Measurements from ENCODE around the gene PBX3.
A peak's percentile ranks its signal among the peaks of the same experiment; 100 is the strongest.
"Not testable (repeated sequence)": the region's sequence is repeated elsewhere in the genome, so short reads cannot be mapped to it uniquely, and the experiment has no call there.

PBX3 gene

DNA sequence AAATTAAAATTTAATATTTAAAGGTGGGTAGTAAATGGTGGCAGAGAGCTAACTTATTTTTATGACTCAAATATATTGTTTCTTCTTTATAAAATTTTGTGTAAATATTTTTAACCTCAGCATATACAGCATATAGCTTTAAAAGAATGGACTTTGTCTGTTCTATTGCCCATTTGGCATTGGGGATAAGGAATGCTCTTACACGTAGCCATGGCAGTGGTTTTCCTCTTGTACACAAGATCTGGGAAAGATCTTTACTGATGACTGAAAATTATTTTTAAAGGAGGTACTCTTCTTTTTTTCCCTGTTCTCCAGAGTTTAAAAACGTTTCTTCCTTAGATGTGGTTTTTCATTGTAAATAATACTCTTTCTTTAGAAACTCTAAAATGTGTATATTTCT lies 75.0 kb downstream of the PBX3 start:
- no peak for DNase-seq (ENCODE audit: low read depth in 2 of 2)

DNA sequence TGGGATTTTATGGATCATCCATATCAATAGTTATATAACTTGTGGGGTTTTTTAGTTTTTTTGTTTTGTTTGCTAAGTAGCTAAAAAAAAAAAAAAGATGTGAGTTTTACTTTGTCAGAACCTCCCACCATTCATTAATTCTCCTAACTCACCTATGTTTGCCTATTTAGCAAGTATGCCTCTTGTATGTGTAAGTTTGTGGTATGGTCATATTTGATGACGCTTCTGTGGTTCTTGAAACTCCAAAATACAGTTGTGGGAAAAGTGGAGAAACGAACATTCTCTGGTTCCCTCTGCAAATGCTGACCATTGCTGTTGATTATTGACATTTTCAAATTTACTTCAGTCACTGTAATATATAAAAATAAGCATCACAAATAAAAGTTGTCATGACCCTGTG lies 75.7 kb downstream of the PBX3 start:
- DNase-seq (ENCODE audit: low read depth in 2 of 2), result no peak

- DNase-seq (ENCODE audit: low read depth in 2 of 2), result not testable (repeated sequence)
Measured at GRCh38 chr9:125823874-125824406, 76.8 kb downstream of the PBX3 start.

GRCh38 chr9:125825762-125826161 lies 78.6 kb downstream of the PBX3 start:
- no peak for DNase-seq (ENCODE audit: low read depth in 2 of 2)

DNA sequence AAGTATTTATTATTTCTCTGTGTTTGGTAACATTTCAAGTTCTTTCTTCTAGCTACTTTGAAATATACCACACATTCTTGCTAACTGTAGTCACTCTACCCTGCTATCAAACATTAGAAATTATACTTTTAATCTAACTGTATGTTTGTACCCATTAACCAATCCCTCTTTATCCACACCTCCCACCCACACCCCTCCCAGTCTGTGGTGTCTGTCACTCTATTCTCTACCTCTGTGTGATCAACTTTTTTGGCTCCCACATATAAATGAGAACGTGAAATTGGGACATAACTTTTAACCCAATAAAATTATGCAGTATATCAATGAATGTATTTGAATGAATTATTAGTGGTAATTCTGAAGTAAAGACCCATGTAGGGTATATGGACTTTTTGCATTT lies 79.7 kb downstream of the PBX3 start:
- no peak for DNase-seq (ENCODE audit: low read depth in 2 of 2)

DNA sequence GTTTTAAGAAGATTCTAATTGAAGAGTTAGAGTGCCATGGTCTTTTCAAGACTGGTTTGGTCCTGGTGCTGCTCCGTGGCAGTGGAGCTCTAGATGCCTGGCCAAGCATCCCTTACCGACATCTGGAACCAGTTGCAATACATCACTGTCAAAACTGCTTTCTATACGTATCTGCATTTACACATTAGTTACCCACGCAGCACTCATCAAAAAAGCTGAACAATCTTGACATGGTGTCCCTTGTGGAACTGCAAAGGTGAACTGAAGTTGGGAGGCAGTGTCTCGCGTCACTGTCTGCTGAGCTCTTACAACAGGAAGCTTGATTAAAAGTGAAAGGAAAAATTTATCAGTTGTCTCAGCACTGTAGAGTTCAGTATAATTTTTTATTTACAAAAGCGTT lies 82.6 kb downstream of the PBX3 start:
- peak; percentile 8 to 12 for DNase-seq (ENCODE audit: low read depth in 2 of 2)

DNA sequence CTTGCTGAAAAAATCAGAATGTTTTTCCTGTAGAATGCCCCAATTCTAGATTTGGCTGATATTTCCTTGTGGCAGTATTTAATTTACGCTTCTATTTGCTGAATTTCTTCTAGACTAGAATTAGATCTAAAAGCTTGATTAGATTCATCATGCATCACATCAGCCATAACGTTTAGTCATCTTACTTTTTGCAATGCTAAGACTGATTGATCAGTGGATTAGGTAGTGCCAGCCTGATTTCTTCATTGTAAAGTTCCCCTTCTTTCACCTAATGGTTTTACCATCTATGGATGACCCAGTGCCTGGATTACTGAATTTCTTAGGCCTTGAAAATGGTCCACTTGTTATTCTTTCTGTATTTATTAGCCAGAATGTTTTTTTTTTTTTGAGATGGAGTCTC lies 83.9 kb downstream of the PBX3 start:
- DNase-seq (ENCODE audit: low read depth in 2 of 2), result no peak

DNA sequence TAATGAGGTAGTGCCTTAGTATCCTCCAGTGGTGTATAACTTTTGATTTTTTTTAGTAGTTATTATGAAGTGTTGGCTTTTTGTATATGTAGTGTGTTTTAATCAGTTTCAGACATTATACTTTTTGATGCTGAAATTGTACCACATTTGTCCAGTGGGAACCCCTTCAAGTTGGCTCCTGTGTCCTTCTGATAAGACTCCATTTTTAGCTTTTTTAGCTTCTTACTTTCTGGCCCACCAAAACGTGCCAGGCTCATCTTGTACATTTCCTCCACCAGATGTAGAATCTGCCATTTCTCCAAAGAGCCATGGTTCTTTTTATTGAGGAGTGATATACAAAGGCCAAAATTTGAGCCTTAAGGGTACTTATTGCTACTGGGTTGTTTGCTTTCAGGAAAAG lies 84.4 kb downstream of the PBX3 start:
- no peak for DNase-seq (ENCODE audit: low read depth in 2 of 2)

- no peak for DNase-seq (ENCODE audit: low read depth in 2 of 2)
Measured at GRCh38 chr9:125835655-125836054, 88.5 kb downstream of the PBX3 start.

GRCh38 chr9:125839317-125839716 lies 92.1 kb downstream of the PBX3 start:
- DNase-seq (ENCODE audit: low read depth in 2 of 2), result no peak

DNA sequence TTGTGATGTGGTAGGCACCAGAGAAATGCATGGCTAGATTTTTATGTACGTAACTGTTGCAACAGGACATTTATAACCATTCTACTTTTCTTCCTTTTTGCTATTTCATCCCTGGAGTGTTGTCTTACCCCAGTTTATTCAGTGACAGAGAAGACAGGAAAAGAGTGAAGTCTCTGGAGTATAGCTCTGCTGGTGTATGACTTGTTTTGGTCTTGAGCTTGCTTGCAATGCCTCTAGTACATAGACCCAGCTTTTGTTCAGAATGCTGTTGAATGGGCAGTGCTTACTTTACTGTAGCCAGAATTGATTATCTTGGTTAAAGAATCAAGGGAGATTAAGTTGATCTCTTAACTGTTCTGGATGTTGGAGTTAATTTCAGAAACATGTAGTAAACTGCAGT lies 94.3 kb downstream of the PBX3 start:
- no peak for DNase-seq (ENCODE audit: low read depth in 2 of 2)

GRCh38 chr9:125842242-125842641 lies 95.1 kb downstream of the PBX3 start:
- DNase-seq (ENCODE audit: low read depth in 2 of 2), result no peak

- no peak for DNase-seq (ENCODE audit: low read depth in 2 of 2)
Measured at GRCh38 chr9:125843646-125844045, 96.5 kb downstream of the PBX3 start.

DNA sequence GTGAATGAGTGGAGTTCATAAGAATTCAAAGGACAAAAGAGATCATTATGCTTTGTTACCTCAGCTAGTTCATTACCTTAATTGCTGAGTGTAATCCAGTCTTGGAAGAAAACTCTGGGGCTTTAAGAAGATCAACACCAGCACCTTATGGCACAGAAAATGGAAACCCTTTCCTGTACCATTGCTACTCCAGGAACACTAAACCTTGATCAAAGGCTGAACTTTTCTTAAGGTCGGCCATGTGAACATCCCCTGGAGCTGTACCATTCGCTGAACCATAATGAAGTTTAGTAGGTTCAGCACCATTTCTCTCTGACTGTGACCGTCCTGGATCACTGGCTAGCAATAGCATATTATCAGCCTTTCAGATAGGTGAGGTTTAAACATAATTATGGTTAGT lies 97.4 kb downstream of the PBX3 start:
- no peak for DNase-seq (ENCODE audit: low read depth in 2 of 2)

DNA sequence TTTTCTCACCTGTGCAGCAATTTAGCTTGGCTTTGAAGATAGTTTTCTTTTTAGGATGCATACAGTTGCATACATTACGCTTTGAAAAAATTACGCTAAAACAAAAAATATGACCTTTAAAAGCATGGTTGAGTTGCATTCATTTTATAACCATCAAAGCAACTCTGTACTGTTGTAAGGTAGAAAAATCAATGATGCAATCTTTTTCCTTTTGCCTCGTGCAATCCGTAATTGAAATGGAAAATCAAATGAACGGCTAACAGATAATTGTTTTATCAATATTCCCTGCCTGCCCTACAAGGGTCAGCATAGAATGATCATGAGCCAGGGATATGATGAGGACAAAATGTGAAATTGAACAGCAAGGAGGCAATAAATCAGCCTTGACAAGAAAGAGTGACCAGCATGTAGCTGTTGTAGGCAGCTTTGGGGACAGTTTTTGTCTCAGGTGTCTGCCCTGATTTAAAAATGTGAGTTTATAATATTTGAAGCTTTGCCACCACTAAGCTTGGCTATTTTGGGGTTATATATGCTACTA lies 98.2 kb downstream of the PBX3 start:
- DNase-seq (ENCODE audit: low read depth in 2 of 2), result no peak

DNA sequence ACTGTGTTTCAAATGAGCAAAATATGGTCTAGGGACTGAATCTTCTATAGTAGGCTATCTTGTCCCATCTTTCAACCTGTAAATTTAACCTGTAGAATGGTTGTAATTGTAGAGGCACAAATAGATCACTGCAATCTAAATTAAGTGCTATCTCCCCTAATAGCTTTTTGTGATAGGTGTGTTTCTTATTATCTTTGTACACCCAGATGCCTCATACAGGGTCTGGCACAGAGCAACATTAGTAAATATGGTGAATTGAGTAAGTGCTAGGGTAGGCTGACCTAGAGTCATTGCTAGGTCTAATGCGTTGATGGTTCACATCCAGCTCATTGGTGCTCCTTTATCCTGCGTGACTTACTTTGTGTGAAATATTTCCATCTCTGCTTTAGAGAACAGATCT lies 100.6 kb downstream of the PBX3 start:
- DNase-seq (ENCODE audit: low read depth in 2 of 2), result no peak

DNA sequence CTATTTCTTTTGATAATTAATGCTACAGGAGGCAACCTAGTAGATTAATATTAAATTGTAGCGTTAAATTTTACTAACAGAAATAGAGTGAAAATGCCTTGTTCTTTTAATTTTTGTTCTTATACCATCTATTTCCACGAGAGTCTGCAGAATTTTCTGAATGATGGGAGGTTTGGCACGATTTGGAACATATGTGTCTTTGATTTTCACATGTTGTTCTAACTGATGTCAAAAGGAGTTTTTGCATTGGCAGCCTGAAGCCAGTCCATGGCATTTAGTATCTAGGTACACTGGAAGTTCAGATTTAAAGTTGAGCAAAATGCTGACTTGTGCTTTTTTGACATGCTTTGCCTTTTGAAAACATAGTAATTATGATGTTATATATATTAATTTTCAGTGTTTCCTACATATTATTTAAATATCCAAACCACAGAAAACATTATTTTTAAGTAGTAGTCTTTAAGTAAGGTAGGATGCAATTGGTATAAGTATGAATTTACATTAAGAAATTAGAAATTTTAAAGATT lies 103.0 kb downstream of the PBX3 start:
- DNase-seq (ENCODE audit: low read depth in 2 of 2), result no peak

DNA sequence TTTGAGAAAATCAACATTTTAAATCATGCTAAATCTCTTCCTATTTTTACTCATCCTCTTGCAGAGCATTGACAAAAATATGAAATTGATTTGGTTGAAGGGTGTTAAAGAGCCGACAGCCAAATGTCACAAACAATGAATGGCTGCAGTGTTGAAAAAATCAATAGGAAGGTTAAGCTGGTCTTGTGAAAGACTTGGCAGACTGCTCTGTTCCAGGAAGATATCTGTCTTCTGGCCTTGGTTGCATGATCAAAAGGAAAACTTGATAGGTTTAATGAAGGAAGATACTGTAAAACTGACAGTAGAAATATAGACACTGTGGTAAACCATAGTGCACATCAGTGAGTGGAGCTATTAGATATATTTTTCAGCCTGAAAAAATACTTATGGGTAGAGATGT lies 103.6 kb downstream of the PBX3 start:
- no peak for DNase-seq (ENCODE audit: low read depth in 2 of 2)

DNA sequence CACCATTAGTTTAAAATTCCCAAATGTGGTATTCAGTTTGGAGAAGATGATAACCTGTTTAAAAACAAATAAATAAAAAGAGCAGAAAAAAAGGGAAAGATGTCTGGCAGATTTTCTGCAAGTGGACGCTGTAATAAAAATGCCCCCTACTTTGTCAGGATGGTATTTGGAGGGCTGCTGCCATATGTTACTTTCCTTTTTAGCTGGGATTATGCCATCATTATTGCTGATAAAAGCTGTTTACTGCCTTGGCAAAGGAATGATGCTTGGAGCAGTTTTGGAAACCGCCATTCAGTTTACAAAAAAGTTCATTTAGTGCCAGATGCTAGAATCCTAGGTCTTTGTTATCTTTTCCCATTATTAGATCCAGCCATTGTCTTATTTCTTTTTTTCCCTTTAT lies 104.8 kb downstream of the PBX3 start:
- no peak for DNase-seq (ENCODE audit: low read depth in 2 of 2)

DNA sequence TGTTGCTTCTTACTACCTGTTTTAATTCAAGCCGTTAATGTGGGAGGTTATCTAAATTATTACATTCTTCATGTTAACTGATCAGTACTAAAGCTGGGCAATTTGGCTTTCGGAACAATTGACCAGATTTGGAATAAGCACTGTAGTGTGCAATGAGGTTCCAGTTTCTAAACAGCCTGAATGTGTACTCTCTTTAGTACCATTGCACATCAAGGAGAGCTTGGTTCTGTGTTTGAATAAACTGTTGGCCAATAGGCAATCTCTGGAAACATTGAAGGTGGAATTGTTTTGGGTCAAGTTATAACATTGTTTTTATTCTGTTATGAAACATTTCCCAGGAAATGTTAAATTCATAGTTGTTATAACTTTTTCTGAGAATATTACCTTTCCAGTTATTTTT lies 105.2 kb downstream of the PBX3 start:
- DNase-seq (ENCODE audit: low read depth in 2 of 2), result no peak

GRCh38 chr9:125854553-125855275 lies 107.5 kb downstream of the PBX3 start:
- no peak for DNase-seq (ENCODE audit: low read depth in 2 of 2)

- no peak for DNase-seq (ENCODE audit: low read depth in 2 of 2)
Measured at GRCh38 chr9:125856331-125856730, 109.2 kb downstream of the PBX3 start.

GRCh38 chr9:125861405-125862058 lies 114.4 kb downstream of the PBX3 start:
- no peak for DNase-seq (ENCODE audit: low read depth in 2 of 2)

Measured in stimulated activated CD8-positive, alpha-beta memory T cell treated with anti-CD3 and anti-CD28 coated beads, Interleukin-2, amount 100 ng/mL, for 48 hours (primary cell).